ENCODE results near the gene AGXT. TPM values are rescaled to one million over a fixed set of nuclear protein-coding genes. Genes with fewer than 3 reads are reported as not detected.
A peak's percentile ranks its signal among the peaks of the same experiment; 100 is the strongest.

The AGXT gene
- total RNA-seq, 4 donors from 2014 or later, result not detected

- no peak for DNase-seq
- Histone ChIP-seq H3K36me3 (no peaks in the 10 kb centered on the region), H3K4me3 (peak overlapping the region; percentile 6 to 29 (median 10)), H3K9me3 (no peaks in the 10 kb centered on the region), H3K27me3 (peaks cover 0 to 3% (median 0%) of the 10 kb centered on the region in 4 donors), H3K27ac (peak overlapping the region; percentile 83 to 92 (median 92)), H3K4me1 (peaks cover 20 to 66% (median 38%) of the 10 kb centered on the region in 3 donors)
- intact Hi-C loops (cut with DNase I), result no loop called here
- 20 to 63% methylated on average over 2 of the region's 17 CpGs for WGBS, 2 donors
- no peak for TF ChIP-seq POLR2A (IDR thresholded peaks at IDR 0.05)
- TF ChIP-seq, protein P1, sequence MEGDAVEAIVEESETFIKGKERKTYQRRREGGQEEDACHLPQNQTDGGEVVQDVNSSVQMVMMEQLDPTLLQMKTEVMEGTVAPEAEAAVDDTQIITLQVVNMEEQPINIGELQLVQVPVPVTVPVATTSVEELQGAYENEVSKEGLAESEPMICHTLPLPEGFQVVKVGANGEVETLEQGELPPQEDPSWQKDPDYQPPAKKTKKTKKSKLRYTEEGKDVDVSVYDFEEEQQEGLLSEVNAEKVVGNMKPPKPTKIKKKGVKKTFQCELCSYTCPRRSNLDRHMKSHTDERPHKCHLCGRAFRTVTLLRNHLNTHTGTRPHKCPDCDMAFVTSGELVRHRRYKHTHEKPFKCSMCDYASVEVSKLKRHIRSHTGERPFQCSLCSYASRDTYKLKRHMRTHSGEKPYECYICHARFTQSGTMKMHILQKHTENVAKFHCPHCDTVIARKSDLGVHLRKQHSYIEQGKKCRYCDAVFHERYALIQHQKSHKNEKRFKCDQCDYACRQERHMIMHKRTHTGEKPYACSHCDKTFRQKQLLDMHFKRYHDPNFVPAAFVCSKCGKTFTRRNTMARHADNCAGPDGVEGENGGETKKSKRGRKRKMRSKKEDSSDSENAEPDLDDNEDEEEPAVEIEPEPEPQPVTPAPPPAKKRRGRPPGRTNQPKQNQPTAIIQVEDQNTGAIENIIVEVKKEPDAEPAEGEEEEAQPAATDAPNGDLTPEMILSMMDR (IDR thresholded peaks at IDR 0.05), result no peak
Measured at GRCh38 chr2:240898108-240898730, 29.6 kb downstream of the AGXT start.

DNA sequence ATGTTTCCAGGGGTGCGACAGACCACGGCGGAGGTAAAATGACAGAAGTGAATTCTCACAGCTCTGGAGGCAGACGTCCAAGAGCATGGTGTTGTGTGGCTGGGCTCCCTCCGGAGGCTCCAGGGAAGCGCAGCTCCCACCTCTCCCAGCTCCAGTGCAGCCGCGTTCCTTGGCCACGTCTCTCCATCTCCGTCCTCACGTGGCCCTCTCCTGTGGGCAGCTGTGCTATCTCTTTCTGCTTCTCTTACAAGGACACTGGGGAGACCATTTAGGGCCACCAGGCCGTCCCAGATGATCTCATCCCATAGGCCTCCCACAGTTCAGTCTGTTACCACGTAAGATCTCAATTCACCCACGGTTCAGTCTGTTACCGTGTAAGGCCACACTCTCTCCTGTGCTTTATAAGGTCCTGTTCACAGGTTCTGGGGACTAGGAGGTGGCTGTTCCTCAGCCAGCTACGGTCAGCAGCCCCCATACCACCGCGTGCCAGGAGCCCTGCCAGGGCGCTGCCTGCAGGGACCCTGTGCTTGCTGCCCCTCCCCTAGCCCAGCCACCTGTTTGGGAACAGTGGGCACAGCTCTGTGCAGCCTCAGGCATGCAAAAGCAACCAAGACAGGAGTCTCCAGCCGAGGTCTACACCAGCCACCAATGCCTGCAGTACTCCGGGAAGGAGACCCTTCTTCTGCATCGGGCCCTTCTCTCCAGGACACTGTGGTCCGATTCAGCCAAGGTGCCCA, 30.3 kb downstream of the AGXT start:
- peak overlapping the region; percentile 6 to 29 (median 10) for H3K4me3 ChIP-seq
- H3K9me3 ChIP-seq, result no peaks in the 10 kb centered on the region
- no peak for TF ChIP-seq POLR2A (IDR thresholded peaks at IDR 0.05)
- TF ChIP-seq, protein P1 (IDR thresholded peaks at IDR 0.05), result no peak
- H3K27me3 ChIP-seq, result peaks cover 0 to 3% (median 0%) of the 10 kb centered on the region in 4 donors
- intact Hi-C loops (cut with DNase I), result no loop called here
- 41 to 54% methylated on average over 13 of the region's 23 CpGs for WGBS, 2 donors
- H3K27ac ChIP-seq, result peak overlapping the region; percentile 83 to 92 (median 92)
- no peak for DNase-seq
- no peaks in the 10 kb centered on the region for H3K36me3 ChIP-seq
- H3K4me1 ChIP-seq, result peaks cover 19 to 59% (median 31%) of the 10 kb centered on the region in 3 donors

DNA sequence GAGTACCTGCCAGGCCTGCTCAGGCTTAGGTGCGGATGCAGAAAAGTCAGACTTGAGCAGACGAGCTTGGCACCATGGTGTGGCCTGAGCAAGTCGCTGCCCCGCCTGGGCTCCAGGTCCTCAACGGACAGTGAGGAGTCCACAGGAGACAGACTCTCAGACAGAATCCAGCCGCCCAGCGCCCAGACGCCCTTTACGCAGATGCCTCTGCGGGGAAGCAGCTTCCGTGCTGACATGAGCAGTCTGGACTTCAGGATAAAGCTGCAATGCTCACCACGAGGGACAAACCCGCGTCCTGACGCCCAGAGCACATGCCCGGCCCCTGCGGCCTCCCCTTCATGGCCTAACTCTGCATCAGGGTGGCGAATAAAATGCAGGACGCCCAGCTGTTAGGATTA, 30.8 kb downstream of the AGXT start:
- no peaks in the 10 kb centered on the region for H3K36me3 ChIP-seq
- intact Hi-C loops (cut with DNase I), result no loop called here
- H3K4me3 ChIP-seq, result no peak overlapping the region
- H3K27ac ChIP-seq, result peak overlapping the region in 3 of 4 donors; percentile 92
- peaks cover 0 to 3% (median 0%) of the 10 kb centered on the region in 4 donors for H3K27me3 ChIP-seq
- no peak for TF ChIP-seq POLR2A (IDR thresholded peaks at IDR 0.05)
- TF ChIP-seq, protein P1 (IDR thresholded peaks at IDR 0.05), result no peak
- peaks cover 19 to 53% (median 27%) of the 10 kb centered on the region in 3 donors for H3K4me1 ChIP-seq
- WGBS, 2 donors, result 78 to 90% methylated on average over 2 to 8 of the region's 19 CpGs
- no peak for DNase-seq
- H3K9me3 ChIP-seq, result no peaks in the 10 kb centered on the region

- no peak for DNase-seq
Measured at GRCh38 chr2:240900141-240900860, 31.7 kb downstream of the AGXT start.

More at GRCh38 chr2:240900141-240900860, 31.7 kb downstream of the AGXT start:
- Histone ChIP-seq H3K27me3 (peaks cover 0 to 6% (median 0%) of the 10 kb centered on the region in 4 donors), H3K4me3 (no peak overlapping the region), H3K4me1 (peaks cover 19 to 49% (median 27%) of the 10 kb centered on the region in 3 donors), H3K27ac (no peak overlapping the region), H3K9me3 (no peaks in the 10 kb centered on the region), H3K36me3 (no peaks in the 10 kb centered on the region)
- intact Hi-C loops (cut with DNase I), result no loop called here
- 84 to 89% methylated on average over 24 to 26 of the region's 27 CpGs for WGBS, 2 donors
- TF ChIP-seq, protein P1 (IDR thresholded peaks at IDR 0.05), result no peak

Data from esophagus squamous epithelium (tissue), 5 donors.